Neutrophil (primary cell): ENCODE results near the gene SPATA21.

Experiments
- H3K27ac ChIP-seq: fragments of 200-600 bp; sonication (generic); 2 replicates; pipeline ENCODE4 v1.5.1; 2016; ENCODE audit warnings: mild to moderate bottlenecking, moderate library complexity
- H3K27me3 ChIP-seq: fragments of 200-600 bp; sonication (generic); 2 replicates; pipeline ENCODE4 v1.6.0; 2016; ENCODE audit warnings: mild to moderate bottlenecking
- H3K36me3 ChIP-seq: fragments of 200-600 bp; sonication (generic); 2 replicates; pipeline ENCODE4 v1.5.1; 2017
- H3K4me1 ChIP-seq, 2 experiments: fragments of 200-600 bp in 1 of 2; sonication (generic) in 1 of 2; 1 replicate in 1 of 2; 2 replicates in 1 of 2; pipeline versions ENCODE4 v1.5.1 to v1.6.1; 2013 to 2016; ENCODE audit warnings: low read depth in 1 of 2, low read length in 1 of 2, mild to moderate bottlenecking in 1 of 2, moderate library complexity in 1 of 2; ENCODE audit not compliant: control insufficient read depth in 1 of 2, insufficient read depth in 1 of 2
- H3K4me3 ChIP-seq, 2 experiments: fragments of 200-600 bp in 1 of 2; sonication (generic) in 1 of 2; 1 replicate in 1 of 2; 2 replicates in 1 of 2; pipeline ENCODE4 v1.5.1; 2013 to 2016; ENCODE audit warnings: low read depth in 1 of 2, low read length in 1 of 2, mild to moderate bottlenecking in 1 of 2, moderate library complexity in 1 of 2
- H3K9me3 ChIP-seq: fragments of 200-600 bp; sonication (generic); 2 replicates; pipeline ENCODE4 v1.5.1; 2016
- CTCF ChIP-seq: fragments of 200-600 bp; sonication (generic); IDR thresholded peaks from 2 replicates; pipeline ENCODE4 v1.5.1; 2016; ENCODE audit warnings: antibody characterized with exemption

Gene SPATA21

GRCh38 chr1:16398371-16398953 lies 38.8 kb downstream of the SPATA21 start:
- Histone ChIP-seq H3K4me3 (no peak overlapping the region), H3K27me3 (no peaks in the 10 kb centered on the region), H3K9me3 (no peaks in the 10 kb centered on the region), H3K36me3 (peaks cover 71% of the 10 kb centered on the region), H3K4me1 (no peaks in the 10 kb centered on the region), H3K27ac (no peak overlapping the region)
- TF ChIP-seq CTCF: no peak

- TF ChIP-seq CTCF: no peak
- no peaks in the 10 kb centered on the region for H3K9me3 ChIP-seq
- H3K27me3 ChIP-seq: no peaks in the 10 kb centered on the region
- H3K4me3 ChIP-seq: no peak overlapping the region
- H3K4me1 ChIP-seq: no peaks in the 10 kb centered on the region
- peaks cover 80% of the 10 kb centered on the region for H3K36me3 ChIP-seq
- H3K27ac ChIP-seq: no peak overlapping the region
Measured at GRCh38 chr1:16397120-16397519, 40.1 kb downstream of the SPATA21 start.

- no peak overlapping the region for H3K27ac ChIP-seq
- peaks cover 4% of the 10 kb centered on the region in 2 experiments for H3K4me1 ChIP-seq
- no peak overlapping the region for H3K4me3 ChIP-seq
- H3K36me3 ChIP-seq: peaks cover 80% of the 10 kb centered on the region
- no peak for TF ChIP-seq CTCF
- H3K27me3 ChIP-seq: no peaks in the 10 kb centered on the region
- H3K9me3 ChIP-seq: no peaks in the 10 kb centered on the region
Measured at GRCh38 chr1:16396591-16396990, 40.6 kb downstream of the SPATA21 start.

- peaks cover 74% of the 10 kb centered on the region for H3K36me3 ChIP-seq
- no peak overlapping the region for H3K27ac ChIP-seq
- no peaks in the 10 kb centered on the region for H3K27me3 ChIP-seq
- no peak overlapping the region for H3K4me3 ChIP-seq
- no peak for TF ChIP-seq CTCF
- H3K9me3 ChIP-seq: no peaks in the 10 kb centered on the region
- H3K4me1 ChIP-seq: peaks cover 9% of the 10 kb centered on the region in 2 experiments
Measured at GRCh38 chr1:16394977-16395376, 42.2 kb downstream of the SPATA21 start.

GRCh38 chr1:16393570-16394521 lies 43.4 kb downstream of the SPATA21 start:
- H3K4me1 ChIP-seq: peaks cover 9% of the 10 kb centered on the region in 2 experiments
- peaks cover 63% of the 10 kb centered on the region for H3K36me3 ChIP-seq
- no peak for TF ChIP-seq CTCF
- no peak overlapping the region for H3K4me3 ChIP-seq
- no peaks in the 10 kb centered on the region for H3K9me3 ChIP-seq
- no peak overlapping the region for H3K27ac ChIP-seq
- no peaks in the 10 kb centered on the region for H3K27me3 ChIP-seq
